ENCODE results near the gene CEP128.

- TF ChIP-seq ZNF335 (tag by site-specific recombination; conservative IDR thresholded peaks at IDR 0.05) (no peak), ZNF221 (tag by site-specific recombination; IDR thresholded peaks at IDR 0.05; ENCODE audit: borderline replicate concordance) (no peak), ZBTB1 (tag by site-specific recombination; IDR thresholded peaks at IDR 0.05) (no peak), HOXC10 (CRISPR knock-in tag; IDR thresholded peaks at IDR 0.05) (no peak), YY1 (tag by site-specific recombination; IDR thresholded peaks at IDR 0.05) (no peak), SP7 (tag by site-specific recombination; IDR thresholded peaks at IDR 0.05) (no peak), SP2 (tag by site-specific recombination; IDR thresholded peaks at IDR 0.05) (no peak), ZSCAN16 (tag by site-specific recombination; IDR thresholded peaks at IDR 0.05) (no peak)
- TF ChIP-seq, protein P1, sequence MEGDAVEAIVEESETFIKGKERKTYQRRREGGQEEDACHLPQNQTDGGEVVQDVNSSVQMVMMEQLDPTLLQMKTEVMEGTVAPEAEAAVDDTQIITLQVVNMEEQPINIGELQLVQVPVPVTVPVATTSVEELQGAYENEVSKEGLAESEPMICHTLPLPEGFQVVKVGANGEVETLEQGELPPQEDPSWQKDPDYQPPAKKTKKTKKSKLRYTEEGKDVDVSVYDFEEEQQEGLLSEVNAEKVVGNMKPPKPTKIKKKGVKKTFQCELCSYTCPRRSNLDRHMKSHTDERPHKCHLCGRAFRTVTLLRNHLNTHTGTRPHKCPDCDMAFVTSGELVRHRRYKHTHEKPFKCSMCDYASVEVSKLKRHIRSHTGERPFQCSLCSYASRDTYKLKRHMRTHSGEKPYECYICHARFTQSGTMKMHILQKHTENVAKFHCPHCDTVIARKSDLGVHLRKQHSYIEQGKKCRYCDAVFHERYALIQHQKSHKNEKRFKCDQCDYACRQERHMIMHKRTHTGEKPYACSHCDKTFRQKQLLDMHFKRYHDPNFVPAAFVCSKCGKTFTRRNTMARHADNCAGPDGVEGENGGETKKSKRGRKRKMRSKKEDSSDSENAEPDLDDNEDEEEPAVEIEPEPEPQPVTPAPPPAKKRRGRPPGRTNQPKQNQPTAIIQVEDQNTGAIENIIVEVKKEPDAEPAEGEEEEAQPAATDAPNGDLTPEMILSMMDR (tag by site-specific recombination; IDR thresholded peaks at IDR 0.05), result no peak
Measured at GRCh38 chr14:80867798-80868197, 73.7 kb downstream of the CEP128 start.

Measured in HEK293 (cell line).